Activated naive CD8-positive, alpha-beta T cell treated with anti-CD3 and anti-CD28 coated beads for 36 hours (primary cell): ENCODE data around the gene CDCA3. TPM values are rescaled to one million over a fixed set of nuclear protein-coding genes. Genes with fewer than 3 reads are reported as not detected.

Experiments
- DNase-seq: peaks from one replicate; pipeline ENCODE4 v3.0.0; 2021
- H3K27ac Mint-ChIP-seq: one replicate; pipeline ENCODE4 v1.8.0; 2022; ENCODE audit warnings: mild to moderate bottlenecking, moderate library complexity, mixed read lengths
- H3K27me3 Mint-ChIP-seq: one replicate; pipeline ENCODE4 v1.8.0; 2022; ENCODE audit warnings: mild to moderate bottlenecking, mixed read lengths
- H3K36me3 Mint-ChIP-seq: one replicate; pipeline ENCODE4 v1.8.0; 2021; ENCODE audit warnings: mild to moderate bottlenecking, mixed read lengths
- H3K4me1 Mint-ChIP-seq: one replicate; pipeline ENCODE4 v1.8.0; 2021; ENCODE audit warnings: mixed read lengths
- H3K4me3 Mint-ChIP-seq: one replicate; pipeline ENCODE4 v1.8.0; 2022; ENCODE audit warnings: mild to moderate bottlenecking, moderate library complexity, mixed read lengths
- H3K9me3 Mint-ChIP-seq: one replicate; pipeline ENCODE4 v1.8.0; 2022; ENCODE audit warnings: mixed read lengths
- total RNA-seq, 2 experiments: library from RNA; stranded (reverse); gene quantifications; one replicate each; pipeline ENCODE4 v1.2.3, GENCODE V29; 2021

The CDCA3 gene
- total RNA-seq, 2 experiments from 2014 or later: 62.5 to 64.0 TPM

DNA sequence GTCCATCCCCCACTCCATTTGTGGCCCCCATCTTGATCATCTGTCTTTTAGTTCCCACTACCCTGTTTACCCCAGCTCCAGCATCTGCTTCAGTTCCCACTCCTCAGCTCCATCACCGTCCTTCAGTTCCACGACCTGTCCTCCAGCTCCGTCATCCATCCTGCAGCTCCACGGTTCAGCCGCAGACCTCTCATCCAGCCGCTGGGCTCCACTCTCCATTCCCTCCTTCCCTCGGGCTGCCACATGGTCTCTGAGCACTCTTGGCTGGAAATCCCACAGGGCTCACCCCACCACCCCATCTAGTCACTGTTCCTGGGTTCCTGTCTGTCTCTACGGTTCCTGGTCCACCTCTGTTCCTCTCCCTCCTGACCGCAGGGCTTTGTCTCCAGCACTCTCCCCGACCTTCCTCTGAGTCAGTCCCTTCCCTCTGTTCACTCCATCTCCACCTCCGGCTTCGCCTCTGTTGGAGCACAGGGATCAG lies 26.1 kb downstream of the CDCA3 start:
- H3K27ac Mint-ChIP-seq: no peak overlapping the region
- no peaks in the 10 kb centered on the region for H3K36me3 Mint-ChIP-seq
- no peak for DNase-seq

DNA sequence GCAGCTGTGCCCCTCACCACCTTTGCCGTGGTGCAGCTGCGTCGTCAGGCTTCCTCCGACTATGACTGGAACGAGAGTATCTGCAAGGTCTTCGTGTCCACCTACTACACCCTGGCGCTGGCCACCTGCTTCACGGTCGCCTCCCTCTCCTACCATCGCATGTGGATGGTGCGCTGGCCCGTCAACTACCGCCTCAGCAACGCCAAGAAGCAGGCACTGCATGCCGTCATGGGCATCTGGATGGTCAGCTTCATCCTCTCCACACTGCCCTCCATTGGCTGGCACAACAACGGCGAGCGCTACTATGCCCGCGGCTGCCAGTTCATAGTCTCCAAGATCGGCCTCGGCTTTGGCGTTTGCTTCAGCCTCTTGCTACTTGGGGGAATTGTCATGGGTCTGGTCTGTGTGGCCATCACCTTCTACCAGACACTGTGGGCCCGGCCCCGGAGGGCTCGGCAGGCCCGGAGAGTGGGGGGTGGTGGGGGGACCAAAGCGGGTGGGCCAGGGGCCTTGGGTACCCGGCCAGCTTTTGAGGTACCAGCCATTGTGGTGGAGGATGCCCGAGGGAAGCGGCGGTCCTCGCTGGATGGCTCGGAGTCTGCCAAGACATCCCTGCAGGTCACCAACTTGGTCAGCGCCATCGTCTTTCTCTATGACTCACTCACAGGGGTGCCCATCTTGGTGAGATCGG lies 26.9 kb downstream of the CDCA3 start:
- Mint-ChIP-seq H3K9me3 (no peaks in the 10 kb centered on the region), H3K27me3 (peaks cover 75% of the 10 kb centered on the region)

More for the DNA sequence above, 26.1 kb downstream of the CDCA3 start:
- H3K4me3 Mint-ChIP-seq: no peak overlapping the region
- peaks cover 25% of the 10 kb centered on the region for H3K4me1 Mint-ChIP-seq
- H3K9me3 Mint-ChIP-seq: no peaks in the 10 kb centered on the region
- peaks cover 80% of the 10 kb centered on the region for H3K27me3 Mint-ChIP-seq

DNA sequence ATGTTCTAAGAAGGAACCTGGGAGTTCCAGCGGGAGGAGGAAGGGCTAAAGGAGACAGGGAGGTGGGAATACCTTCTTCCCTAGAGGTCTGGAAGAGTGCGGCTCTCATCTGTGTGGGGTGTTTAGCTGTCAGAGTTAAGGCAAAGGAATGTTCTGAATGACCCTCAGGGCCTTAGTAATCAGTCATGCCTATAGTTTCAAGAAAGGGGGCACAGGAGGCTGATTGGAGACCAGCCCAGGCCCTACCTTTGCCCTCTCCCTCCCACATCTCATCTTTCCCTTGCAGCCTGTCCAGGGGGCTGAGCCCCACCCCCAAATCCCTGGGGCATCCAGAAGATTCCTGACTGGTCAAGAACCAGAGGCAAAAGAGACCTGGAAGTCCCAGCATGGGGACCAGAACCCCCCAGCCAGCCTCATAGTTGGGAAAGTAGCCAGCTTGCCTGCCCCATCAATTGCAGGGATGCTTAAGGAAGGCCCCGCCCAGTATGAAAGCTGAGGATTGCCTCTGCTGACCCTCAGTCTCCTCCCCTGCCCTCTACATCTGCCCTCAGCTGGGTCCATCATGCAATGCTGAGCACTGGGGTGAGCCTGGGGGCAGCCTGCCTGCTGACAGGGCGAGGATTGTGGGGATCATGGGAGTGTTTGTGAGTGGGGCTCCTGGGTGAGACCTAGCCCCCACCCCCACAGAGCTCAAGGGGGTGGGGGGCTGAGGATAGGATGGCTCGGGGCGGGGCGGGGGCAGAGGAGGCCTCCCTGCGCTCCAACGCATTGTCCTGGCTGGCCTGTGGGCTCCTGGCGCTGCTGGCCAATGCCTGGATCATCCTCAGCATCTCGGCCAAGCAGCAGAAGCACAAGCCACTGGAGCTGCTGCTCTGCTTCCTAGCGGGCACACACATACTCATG lies 27.7 kb downstream of the CDCA3 start:
- H3K9me3 Mint-ChIP-seq: no peaks in the 10 kb centered on the region
- H3K4me3 Mint-ChIP-seq: no peak overlapping the region
- DNase-seq: no peak
- H3K27ac Mint-ChIP-seq: no peak overlapping the region
- H3K4me1 Mint-ChIP-seq: peaks cover 18% of the 10 kb centered on the region
- H3K36me3 Mint-ChIP-seq: no peaks in the 10 kb centered on the region
- peaks cover 69% of the 10 kb centered on the region for H3K27me3 Mint-ChIP-seq

More for the DNA sequence above, 26.9 kb downstream of the CDCA3 start:
- Mint-ChIP-seq H3K36me3 (no peaks in the 10 kb centered on the region), H3K27ac (no peak overlapping the region), H3K4me1 (peaks cover 23% of the 10 kb centered on the region), H3K4me3 (no peak overlapping the region)
- no peak for DNase-seq

DNA sequence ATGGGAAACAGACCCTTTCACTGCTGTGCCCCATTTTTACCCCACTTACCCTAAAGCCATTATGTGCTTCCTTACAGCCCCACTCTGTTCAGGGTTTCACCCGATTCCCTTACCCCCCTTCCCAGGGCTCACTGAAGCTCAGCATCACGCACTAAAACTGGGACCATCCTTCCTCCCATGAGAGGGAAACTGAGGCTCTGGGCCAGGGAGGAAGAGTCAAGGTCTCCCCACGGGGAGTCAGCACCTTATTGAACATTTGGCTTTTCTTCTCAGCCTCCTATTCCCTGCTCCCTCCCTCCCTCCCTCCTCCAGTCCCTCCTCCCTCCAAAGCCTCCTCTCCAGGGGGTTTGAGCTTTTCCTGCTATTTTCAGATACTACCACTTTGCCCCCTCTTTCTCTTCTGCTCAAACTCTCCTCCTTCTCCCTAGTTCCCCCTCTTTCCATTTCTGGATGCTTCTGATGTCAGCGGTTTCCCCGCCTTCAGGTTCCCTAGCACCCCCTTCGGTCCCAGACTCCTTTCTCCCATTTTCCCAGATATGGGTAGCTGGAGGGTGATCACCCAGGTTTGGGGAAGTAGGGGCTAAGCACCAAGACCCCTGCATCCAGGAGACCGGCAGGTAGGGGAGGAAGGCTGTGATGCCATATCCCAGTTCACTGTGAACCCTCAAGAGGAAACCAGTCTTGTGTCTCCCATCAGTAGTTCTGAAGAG lies 28.5 kb downstream of the CDCA3 start:
- no peaks in the 10 kb centered on the region for H3K9me3 Mint-ChIP-seq
- H3K4me1 Mint-ChIP-seq: peaks cover 15% of the 10 kb centered on the region
- H3K27ac Mint-ChIP-seq: no peak overlapping the region
- H3K27me3 Mint-ChIP-seq: peaks cover 63% of the 10 kb centered on the region
- no peaks in the 10 kb centered on the region for H3K36me3 Mint-ChIP-seq
- no peak for DNase-seq
- H3K4me3 Mint-ChIP-seq: no peak overlapping the region

DNA sequence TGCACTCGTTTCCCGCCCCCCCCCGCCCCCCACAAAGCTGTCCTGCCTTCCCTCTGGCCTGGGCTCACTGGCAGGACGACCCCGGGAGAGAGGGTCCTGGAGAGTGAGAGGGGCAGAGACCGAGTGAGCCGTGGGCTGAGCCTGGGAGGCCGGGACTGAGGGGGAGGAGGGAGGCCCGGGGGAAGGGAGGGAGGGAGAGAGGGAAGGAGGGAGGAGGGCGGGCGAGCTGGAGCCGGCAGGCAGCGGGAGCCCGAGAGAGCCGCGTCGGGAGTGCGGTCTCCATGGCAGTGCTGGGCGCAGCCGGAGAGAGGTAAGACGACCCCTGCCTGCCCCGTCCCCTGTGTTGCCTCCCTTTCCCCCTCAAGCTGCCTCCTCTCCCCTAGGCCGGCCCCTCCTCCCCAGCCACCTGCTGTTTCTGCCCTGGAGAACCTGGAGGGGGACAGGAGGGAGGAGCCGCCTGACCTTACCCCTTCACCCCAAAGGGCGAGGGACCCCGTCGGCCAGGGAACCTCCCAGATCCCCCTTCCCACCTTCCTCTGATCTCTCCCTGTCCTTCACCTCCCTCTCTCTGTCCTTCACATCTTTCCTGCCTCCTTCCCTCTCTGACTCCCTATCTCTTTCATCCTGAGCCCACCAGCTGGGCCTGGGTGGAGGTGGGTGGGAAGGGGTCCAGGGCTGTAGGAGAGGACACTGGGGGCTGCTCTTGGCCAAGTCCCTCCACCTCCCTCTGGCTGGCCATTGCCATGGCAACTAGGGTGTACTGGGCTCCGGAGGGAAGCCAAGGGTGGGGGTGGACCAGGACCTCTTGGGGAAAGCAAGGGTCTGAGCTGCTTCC lies 29.3 kb downstream of the CDCA3 start, which contains the start of gene GPR162:
Gene GPR162, plus strand, starts transcription at position 231 of the 835 bp plus-strand sequence. CDS start 2,078 bp downstream, outside the sequence.
- Mint-ChIP-seq H3K27ac (no peak within 1 kb of the TSS), H3K9me3 (no peaks in the 10 kb centered on the region), H3K27me3 (peaks cover 56% of the 10 kb centered on the region)

DNA sequence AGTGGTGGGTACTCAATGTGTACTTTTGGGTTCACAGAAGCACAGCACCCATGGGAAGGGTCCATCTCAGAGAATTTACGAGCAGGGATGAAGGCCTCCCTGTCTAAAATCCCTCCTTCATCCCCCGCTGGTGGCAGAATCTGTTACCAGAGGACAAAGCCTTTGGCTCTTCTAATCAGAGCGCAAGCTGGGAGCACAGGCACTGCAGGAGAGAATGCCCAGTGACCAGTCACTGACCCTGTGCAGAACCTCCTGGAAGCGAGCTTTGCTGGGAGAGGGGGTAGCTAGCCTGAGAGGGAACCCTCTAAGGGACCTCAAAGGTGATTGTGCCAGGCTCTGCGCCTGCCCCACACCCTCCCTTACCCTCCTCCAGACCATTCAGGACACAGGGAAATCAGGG lies 30.9 kb downstream of the CDCA3 start:
- Mint-ChIP-seq H3K36me3 (no peaks in the 10 kb centered on the region), H3K27me3 (peaks cover 42% of the 10 kb centered on the region), H3K4me1 (peaks cover 9% of the 10 kb centered on the region), H3K4me3 (no peak overlapping the region), H3K9me3 (no peaks in the 10 kb centered on the region), H3K27ac (no peak overlapping the region)
- no peak for DNase-seq

More for the DNA sequence above, 29.3 kb downstream of the CDCA3 start, which contains the start of gene GPR162:
- DNase-seq: peak; percentile 21
- peak within 1 kb of the TSS; percentile 44 for H3K4me3 Mint-ChIP-seq
- H3K36me3 Mint-ChIP-seq: no peaks in the 10 kb centered on the region
- H3K4me1 Mint-ChIP-seq: peaks cover 13% of the 10 kb centered on the region

DNA sequence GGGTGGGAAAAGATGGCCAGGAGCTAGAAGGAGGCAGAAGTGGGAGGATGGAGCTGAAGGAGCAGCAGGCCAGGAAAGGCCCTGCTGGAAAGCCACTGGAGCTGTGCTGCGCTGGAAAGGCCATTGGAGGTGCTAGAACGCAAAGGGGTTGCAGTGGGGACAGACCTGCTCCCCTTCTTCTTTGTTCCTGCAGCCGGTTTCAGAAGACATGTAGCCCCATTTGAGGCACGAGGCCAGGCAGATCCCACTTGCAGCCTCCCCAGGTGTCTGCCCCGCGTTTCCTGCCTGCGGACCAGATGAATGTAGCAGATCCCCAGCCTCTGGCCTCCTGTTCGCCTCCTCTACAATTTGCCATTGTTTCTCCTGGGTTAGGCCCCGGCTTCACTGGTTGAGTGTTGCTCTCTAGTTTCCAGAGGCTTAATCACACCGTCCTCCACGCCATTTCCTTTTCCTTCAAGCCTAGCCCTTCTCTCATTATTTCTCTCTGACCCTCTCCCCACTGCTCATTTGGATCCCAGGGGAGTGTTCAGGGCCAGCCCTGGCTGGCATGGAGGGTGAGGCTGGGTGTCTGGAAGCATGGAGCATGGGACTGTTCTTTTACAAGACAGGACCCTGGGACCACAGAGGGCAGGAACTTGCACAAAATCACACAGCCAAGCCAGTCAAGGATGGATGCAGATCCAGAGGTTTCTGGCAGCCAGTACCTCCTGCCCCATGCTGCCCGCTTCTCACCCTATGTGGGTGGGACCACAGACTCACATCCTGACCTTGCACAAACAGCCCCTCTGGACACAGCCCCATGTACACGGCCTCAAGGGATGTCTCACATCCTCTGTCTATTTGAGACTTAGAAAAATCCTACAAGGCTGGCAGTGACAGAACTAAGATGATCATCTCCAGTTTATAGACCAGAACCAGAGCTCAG lies 31.7 kb downstream of the CDCA3 start:
- H3K9me3 Mint-ChIP-seq: no peaks in the 10 kb centered on the region
- DNase-seq: no peak
- H3K27ac Mint-ChIP-seq: no peak overlapping the region
- peaks cover 9% of the 10 kb centered on the region for H3K4me1 Mint-ChIP-seq
- H3K36me3 Mint-ChIP-seq: no peaks in the 10 kb centered on the region
- peaks cover 34% of the 10 kb centered on the region for H3K27me3 Mint-ChIP-seq
- no peak overlapping the region for H3K4me3 Mint-ChIP-seq

DNA sequence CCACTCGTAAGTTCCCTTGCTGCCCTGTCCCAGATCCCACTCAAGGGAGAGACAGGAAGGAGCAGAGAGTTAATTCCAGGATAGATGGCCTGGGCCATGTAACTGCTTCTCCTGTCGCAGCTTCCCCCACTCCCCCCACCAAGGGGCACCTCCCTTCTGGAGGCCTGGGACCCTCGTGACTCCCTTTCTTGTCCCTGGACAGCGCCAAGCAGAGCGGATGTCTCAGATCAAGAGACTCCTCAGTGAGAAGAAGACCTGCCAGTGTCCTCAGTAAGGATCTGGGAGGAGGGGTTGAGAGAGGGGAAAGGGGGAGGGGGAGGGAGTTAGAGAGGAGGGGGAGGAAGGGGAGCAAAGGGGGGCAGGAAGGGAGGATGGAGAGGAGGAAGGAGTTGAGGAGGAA lies 32.4 kb downstream of the CDCA3 start:
- H3K4me3 Mint-ChIP-seq: no peak overlapping the region
- no peak for DNase-seq
- no peaks in the 10 kb centered on the region for H3K9me3 Mint-ChIP-seq
- H3K27ac Mint-ChIP-seq: no peak overlapping the region
- peaks cover 9% of the 10 kb centered on the region for H3K4me1 Mint-ChIP-seq
- H3K27me3 Mint-ChIP-seq: peaks cover 29% of the 10 kb centered on the region
- no peaks in the 10 kb centered on the region for H3K36me3 Mint-ChIP-seq

DNA sequence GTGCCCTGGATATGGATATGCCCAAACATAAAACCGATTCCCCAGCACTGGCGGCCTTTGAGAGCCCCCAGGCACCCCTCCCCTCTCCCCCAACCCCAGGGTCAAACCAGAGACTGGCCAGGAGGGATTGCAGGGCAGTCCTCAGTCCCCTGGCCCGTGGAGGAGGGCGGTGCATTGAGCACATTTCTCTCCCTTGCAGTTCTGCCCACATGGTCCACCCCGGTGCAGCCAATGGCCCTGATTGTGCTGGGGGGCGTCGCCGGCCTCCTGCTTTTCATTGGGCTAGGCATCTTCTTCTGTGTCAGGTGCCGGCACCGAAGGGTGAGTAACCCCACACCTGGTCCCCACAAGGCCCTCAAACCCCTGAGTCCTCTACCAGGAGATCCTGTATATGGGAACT lies 32.9 kb downstream of the CDCA3 start:
- no peaks in the 10 kb centered on the region for H3K36me3 Mint-ChIP-seq
- no peaks in the 10 kb centered on the region for H3K9me3 Mint-ChIP-seq
- H3K4me1 Mint-ChIP-seq: peaks cover 9% of the 10 kb centered on the region
- H3K4me3 Mint-ChIP-seq: no peak overlapping the region
- H3K27me3 Mint-ChIP-seq: peaks cover 27% of the 10 kb centered on the region
- no peak for DNase-seq
- no peak overlapping the region for H3K27ac Mint-ChIP-seq

DNA sequence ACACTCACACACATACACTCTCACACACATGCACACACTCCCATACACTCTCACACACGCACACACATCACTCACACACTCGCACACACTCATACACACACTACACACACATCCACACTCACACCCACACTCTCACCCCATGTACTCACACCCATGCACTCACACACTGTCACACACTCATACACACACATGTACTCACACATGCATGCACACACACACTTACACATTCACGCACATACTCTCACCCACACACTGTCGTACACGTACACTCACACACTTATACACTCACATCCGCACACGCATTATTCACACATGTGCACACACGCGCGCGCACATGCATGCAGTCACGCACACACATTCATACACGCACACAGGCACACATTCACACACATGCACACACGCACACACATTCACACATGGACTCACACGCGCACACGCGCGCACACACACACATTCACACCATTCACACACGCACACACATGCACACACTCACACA lies 33.4 kb downstream of the CDCA3 start:
- DNase-seq: no peak
- Mint-ChIP-seq H3K27ac (no peak overlapping the region), H3K4me1 (peaks cover 9% of the 10 kb centered on the region), H3K4me3 (no peak overlapping the region), H3K27me3 (peaks cover 22% of the 10 kb centered on the region), H3K36me3 (no peaks in the 10 kb centered on the region), H3K9me3 (no peaks in the 10 kb centered on the region)

DNA sequence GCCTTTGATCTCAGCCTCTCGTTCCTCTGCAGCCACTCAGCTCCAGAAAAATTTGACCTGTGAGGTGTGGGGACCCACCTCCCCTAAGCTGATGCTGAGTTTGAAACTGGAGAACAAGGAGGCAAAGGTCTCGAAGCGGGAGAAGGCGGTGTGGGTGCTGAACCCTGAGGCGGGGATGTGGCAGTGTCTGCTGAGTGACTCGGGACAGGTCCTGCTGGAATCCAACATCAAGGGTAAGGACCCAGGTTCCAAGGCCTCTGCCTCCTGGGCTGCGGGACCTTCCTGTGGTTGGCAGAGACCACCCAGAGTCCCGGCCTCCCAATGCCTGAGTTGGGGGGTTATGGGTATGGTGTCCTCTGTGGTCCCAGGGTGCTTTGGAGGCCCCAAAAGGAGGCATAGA lies 34.0 kb downstream of the CDCA3 start:
- H3K4me3 Mint-ChIP-seq: no peak overlapping the region
- no peaks in the 10 kb centered on the region for H3K9me3 Mint-ChIP-seq
- peaks cover 15% of the 10 kb centered on the region for H3K27me3 Mint-ChIP-seq
- H3K36me3 Mint-ChIP-seq: no peaks in the 10 kb centered on the region
- H3K27ac Mint-ChIP-seq: no peak overlapping the region
- H3K4me1 Mint-ChIP-seq: peaks cover 8% of the 10 kb centered on the region
- no peak for DNase-seq

DNA sequence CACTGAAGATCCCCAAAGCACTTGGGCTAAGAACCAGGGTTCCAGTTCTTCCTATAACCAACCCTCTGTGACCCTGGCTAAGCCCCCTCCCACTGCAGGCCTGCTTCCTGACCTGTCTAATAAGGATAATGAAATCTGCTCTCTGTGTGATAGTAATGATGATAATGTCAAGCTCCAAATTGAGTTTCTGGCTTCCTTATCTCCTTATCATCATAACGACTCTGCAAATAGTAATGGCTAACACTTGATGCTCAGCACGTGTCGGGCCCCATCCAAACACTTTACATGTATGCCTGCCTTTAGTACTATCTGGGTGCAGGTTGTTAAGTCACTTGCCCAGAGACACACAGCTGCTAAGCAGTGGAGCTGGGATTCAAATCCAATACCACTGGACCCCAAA lies 34.5 kb downstream of the CDCA3 start:
- DNase-seq: no peak
- peaks cover 5% of the 10 kb centered on the region for H3K4me1 Mint-ChIP-seq
- no peak overlapping the region for H3K27ac Mint-ChIP-seq
- H3K9me3 Mint-ChIP-seq: no peaks in the 10 kb centered on the region
- H3K27me3 Mint-ChIP-seq: peaks cover 13% of the 10 kb centered on the region
- H3K36me3 Mint-ChIP-seq: no peaks in the 10 kb centered on the region
- H3K4me3 Mint-ChIP-seq: no peak overlapping the region

DNA sequence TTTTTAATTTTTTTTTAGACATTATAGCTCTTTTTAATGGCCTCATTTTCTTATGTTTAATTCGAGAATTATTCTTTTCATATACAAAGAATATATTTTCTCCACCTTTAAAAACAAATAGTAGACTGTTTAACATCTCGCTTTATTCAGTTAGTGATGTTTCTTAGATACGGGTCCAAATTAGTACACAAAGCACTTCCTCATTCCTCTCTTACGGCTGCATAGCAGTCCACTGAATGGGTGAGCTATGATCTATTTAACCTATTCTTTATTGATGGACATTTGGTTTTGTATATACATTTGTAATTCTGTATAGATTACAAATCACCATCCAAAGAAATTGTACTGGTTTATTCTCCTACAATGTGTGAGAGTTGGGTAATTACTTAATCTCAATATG lies 37.7 kb downstream of the CDCA3 start:
- Mint-ChIP-seq H3K4me3 (no peak overlapping the region), H3K36me3 (no peaks in the 10 kb centered on the region)

More for the DNA sequence above, 37.7 kb downstream of the CDCA3 start:
- no peaks in the 10 kb centered on the region for H3K9me3 Mint-ChIP-seq
- H3K27me3 Mint-ChIP-seq: no peaks in the 10 kb centered on the region
- no peak for DNase-seq
- H3K4me1 Mint-ChIP-seq: no peaks in the 10 kb centered on the region
- no peak overlapping the region for H3K27ac Mint-ChIP-seq
